ENCODE results near the gene SRGAP1. TPM values are rescaled to one million over a fixed set of nuclear protein-coding genes. Genes with fewer than 3 reads are reported as not detected.

Gene SRGAP1
- total RNA-seq, 6 experiments from 2014 or later = 1.3 to 5.0 (median 3.0) TPM

- Histone ChIP-seq H3K36me3 (no peaks in the 10 kb centered on the region), H3K9me3 (no peaks in the 10 kb centered on the region), H3K4me1 (no peaks in the 10 kb centered on the region), H3K27me3 (no peaks in the 10 kb centered on the region), H3K4me3 (no peak overlapping the region), H3K27ac (no peak overlapping the region)
- DNase-seq (no peak), ATAC-seq (no peak)
- intact Hi-C loops (cut with DNase I) = no loop called here
- TF ChIP-seq CTCF (IDR thresholded peaks at IDR 0.05) = peak; percentile 11 to 21 (median 14)
- TF ChIP-seq POLR2A (IDR thresholded peaks at IDR 0.05) = no peak
Measured at GRCh38 chr12:64077922-64078321, 233.4 kb downstream of the SRGAP1 start.

DNA sequence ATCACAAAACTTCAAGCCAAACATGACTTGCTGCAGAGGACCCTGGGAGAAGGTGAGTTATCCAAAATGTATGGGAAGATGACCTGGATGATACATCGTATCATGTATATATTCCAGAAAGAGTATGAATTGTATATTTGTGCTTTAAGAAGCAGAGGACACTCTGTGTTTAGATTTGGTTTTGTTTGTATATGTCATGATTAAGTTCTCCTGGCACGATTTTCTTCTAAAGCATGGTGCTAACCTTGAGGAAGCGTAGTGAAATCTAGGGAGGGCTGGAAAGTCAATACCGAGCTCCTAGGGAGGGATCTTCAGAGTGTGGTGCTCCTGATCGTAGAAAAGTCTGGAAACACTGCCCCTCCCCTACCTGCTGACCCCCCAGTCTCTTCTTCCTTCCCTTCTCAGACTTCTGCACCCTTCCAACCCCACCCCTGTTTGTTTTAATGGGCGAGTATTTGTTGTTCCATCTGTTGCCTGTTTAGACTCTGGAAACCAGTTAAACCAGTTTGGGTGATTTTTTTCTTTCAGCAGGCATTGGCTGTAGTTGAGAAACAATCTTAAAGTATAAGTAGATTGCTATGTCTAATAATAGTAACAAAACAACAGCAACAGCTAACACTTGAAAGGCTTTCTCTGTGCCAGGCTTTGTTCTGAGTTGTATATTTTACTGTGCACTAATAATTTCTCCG is 236.0 kb downstream of the SRGAP1 start:
- no peak for ATAC-seq

DNA sequence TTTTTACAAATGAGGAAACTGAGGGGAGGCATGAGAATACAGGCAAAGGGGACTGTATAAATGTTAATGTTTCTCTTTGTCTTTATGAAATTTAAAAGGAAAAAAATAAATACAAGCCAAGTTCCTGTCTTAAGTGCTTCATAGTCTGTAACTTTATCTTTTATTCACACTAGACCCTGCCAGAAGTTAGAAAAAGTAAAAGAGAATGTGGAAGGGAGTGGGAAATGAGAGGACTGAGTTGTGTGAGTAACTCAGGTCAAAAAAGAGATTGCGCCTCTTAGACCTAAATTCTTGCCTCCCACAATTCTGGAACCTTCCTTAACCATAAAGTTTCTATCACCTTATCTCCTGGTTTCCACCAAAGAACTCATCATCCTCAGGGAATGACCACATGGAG is 236.5 kb downstream of the SRGAP1 start:
- H3K27me3 ChIP-seq = no peaks in the 10 kb centered on the region
- ATAC-seq (no peak), DNase-seq (no peak)
- intact Hi-C loops (cut with DNase I) = no loop called here
- TF ChIP-seq POLR2A (IDR thresholded peaks at IDR 0.05) (no peak), CTCF (IDR thresholded peaks at IDR 0.05) (no peak)
- WGBS (ENCODE audit: insufficient coverage, low coverage, low lambda C conversion rate, missing lambda C conversion rate) = 95% methylated on average over 1 of the region's 1 CpG
- H3K27ac ChIP-seq = no peak overlapping the region
- H3K36me3 ChIP-seq = no peaks in the 10 kb centered on the region
- H3K4me3 ChIP-seq = no peak overlapping the region
- H3K9me3 ChIP-seq = no peaks in the 10 kb centered on the region
- no peaks in the 10 kb centered on the region for H3K4me1 ChIP-seq

More for the DNA sequence above, 236.0 kb downstream of the SRGAP1 start:
- no peaks in the 10 kb centered on the region for H3K4me1 ChIP-seq
- H3K36me3 ChIP-seq = no peaks in the 10 kb centered on the region
- no peaks in the 10 kb centered on the region for H3K9me3 ChIP-seq
- no peak for TF ChIP-seq POLR2A (IDR thresholded peaks at IDR 0.05)
- intact Hi-C loops (cut with DNase I) = no loop called here
- no peak overlapping the region for H3K4me3 ChIP-seq
- H3K27ac ChIP-seq = no peak overlapping the region
- 70% methylated on average over 7 of the region's 7 CpGs for WGBS (ENCODE audit: insufficient coverage, low coverage, low lambda C conversion rate, missing lambda C conversion rate)
- DNase-seq = no peak
- no peaks in the 10 kb centered on the region for H3K27me3 ChIP-seq

DNA sequence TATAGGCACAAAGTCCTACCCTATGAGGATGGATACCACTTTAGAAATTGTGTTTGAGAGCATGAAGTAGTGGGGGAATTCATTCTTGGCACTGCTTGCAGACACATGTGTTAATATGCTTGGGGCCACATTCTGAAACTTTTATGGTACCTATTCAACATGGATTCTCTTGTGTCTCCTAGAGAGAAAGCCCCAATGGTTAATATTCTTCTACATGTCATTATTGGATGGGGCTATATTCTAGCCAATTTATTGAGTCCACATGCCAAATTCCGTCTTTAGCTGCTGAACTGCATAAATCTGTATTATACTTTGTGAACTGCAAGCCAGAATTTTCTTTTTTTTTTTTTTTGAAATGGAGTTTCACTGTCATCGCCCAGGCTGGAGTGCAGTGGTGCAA is 237.6 kb downstream of the SRGAP1 start:
- no peak for DNase-seq
- no peak for ATAC-seq
- Histone ChIP-seq H3K4me1 (no peaks in the 10 kb centered on the region), H3K36me3 (no peaks in the 10 kb centered on the region), H3K9me3 (no peaks in the 10 kb centered on the region), H3K27ac (no peak overlapping the region), H3K4me3 (no peak overlapping the region), H3K27me3 (no peaks in the 10 kb centered on the region)
- TF ChIP-seq POLR2A (IDR thresholded peaks at IDR 0.05) (no peak), CTCF (IDR thresholded peaks at IDR 0.05) (no peak)
- intact Hi-C loops (cut with DNase I) = no loop called here
- WGBS (ENCODE audit: insufficient coverage, low coverage, low lambda C conversion rate, missing lambda C conversion rate) = 75% methylated on average over 2 of the region's 2 CpGs

- Histone ChIP-seq H3K9me3 (no peaks in the 10 kb centered on the region), H3K36me3 (no peaks in the 10 kb centered on the region), H3K4me3 (no peak overlapping the region), H3K4me1 (peaks cover 0 to under 1% (median 0%) of the 10 kb centered on the region in 4 donors), H3K27ac (no peak overlapping the region), H3K27me3 (no peaks in the 10 kb centered on the region)
- no peak for TF ChIP-seq POLR2A (IDR thresholded peaks at IDR 0.05)
- no peak for TF ChIP-seq CTCF (IDR thresholded peaks at IDR 0.05)
- WGBS (ENCODE audit: insufficient coverage, low coverage, low lambda C conversion rate, missing lambda C conversion rate) = no CpG with 5 or more reads among the region's 1 CpG
- ATAC-seq (peak in 3 of 4 donors; percentile 48 to 64 (median 60)), DNase-seq (no peak)
- intact Hi-C loops (cut with DNase I) = no loop called here
Measured at GRCh38 chr12:64082866-64083268, 238.4 kb downstream of the SRGAP1 start.

Measured in right lobe of liver (tissue), 6 donors.